ENCODE data around the gene PON1.

The PON1 gene

DNA sequence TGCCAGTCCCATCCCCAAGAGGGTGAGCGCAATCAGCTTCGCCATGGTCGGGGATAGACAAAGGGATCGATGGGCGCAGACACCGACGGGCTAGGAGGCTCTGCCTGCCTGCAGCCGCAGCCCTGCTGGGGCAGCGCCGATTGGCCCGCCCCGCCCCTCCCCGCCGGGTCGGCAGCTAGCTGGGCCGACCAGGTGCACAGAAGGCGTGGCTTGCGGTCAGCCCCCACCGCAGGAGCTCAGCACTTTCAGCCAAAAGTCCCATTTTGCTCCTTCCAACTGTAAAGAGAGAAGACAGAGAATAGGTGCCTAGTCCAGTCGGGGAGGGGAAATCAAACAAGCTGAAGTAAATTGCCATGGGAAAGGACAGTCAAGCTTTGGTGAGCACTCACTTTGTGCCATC lies at the start of gene PON1:
Gene PON1 (minus strand): TSS at position 102 of the 400 bp plus-strand sequence. CDS start 57 bp downstream, at position 45.
- no peak for DNase-seq

DNA sequence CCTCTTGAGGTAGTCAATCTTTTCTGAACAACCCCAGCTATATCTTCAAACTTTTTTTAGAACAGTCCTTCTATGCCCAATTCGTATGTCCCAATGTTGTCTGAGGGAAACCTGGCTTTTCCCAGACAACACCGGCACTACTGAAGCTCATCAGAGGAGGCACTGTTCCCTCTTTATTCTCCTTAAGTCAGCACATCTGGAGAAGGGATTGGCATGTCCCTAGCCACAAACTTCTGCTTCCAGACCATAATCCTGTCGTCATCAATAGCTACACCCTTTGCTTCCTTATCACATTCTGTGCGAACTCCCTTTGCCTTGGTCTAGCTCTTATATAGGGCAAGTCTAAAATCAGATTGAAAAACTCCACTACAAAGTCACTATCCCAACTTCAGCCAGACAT lies 49.0 kb upstream of the PON1 start:
- no peak for DNase-seq

DNA sequence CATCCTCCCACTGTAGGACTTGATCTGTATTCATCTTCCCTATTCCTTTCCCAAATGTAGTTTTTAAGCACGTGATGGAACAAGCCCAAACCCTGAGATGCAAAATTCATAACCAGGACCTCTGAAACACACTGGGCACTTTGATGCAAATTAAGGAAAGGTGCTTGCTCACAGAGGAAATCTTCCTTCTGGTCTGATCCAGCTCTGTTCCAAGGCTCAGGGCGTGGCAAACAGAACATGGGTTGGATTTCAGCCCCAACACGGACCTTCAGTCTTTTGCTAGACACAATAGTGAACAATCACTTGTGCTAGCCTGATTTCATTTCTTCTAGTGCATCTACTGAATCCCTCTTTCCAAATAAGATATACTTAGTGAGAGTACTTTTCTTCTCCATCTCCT lies 43.9 kb upstream of the PON1 start:
- no peak for DNase-seq

DNA sequence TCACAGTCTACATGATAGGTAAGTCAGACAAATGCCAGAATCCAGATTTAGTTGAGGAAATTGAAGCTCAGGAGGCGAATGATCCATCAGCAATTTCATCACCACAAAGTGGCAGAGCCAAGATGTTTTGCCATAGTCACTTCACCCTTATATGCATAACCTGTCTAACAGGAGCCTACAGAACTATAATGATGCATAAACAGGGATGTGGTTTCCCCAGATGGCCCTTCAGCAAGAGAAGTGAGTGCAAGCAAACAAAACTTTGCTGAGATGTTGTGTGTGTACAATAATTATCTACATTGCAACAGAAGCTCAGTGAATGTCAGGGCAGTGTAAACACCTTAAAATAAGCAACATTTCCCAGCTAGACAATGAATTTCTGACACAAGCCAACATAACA lies 43.3 kb upstream of the PON1 start:
- no peak for DNase-seq

DNA sequence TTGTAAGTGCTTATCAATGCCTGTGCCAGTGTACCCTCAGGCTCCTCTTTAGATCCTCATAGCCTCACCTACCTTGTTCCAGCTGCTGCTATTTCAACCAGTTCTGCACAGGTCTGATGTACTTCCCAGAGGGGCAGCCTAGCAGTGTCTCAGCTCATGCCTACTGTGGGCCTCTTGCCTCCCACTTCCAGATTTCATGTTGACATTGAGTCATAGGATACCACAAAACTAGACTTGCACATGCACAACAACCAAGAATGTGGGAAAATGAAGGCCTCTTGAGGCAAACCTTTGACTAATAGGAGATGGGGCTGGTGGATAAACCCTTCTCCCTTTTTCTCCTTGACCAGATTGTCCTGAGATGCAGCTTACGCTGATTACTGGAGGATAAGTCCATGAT lies 40.8 kb upstream of the PON1 start:
- no peak for DNase-seq

DNA sequence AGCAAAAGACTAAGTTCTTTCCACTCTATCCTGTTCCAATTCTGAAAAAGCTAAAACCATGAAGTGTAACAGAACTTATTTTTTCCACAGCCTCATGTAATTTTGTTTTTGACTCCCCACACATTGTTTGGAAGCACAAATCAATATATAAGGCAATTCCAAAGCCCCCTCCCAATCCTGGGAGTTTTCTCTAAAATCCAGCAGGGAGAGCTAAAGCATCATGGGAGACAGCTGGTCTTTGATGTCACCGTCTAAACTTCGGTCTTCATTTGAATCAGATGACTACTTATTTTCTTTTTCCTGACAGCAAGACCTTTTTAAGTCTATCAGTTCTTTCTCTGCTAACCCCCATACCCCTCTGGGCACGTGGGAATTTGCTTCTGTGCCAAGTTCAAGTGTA lies 33.3 kb upstream of the PON1 start:
- no peak for DNase-seq

DNA sequence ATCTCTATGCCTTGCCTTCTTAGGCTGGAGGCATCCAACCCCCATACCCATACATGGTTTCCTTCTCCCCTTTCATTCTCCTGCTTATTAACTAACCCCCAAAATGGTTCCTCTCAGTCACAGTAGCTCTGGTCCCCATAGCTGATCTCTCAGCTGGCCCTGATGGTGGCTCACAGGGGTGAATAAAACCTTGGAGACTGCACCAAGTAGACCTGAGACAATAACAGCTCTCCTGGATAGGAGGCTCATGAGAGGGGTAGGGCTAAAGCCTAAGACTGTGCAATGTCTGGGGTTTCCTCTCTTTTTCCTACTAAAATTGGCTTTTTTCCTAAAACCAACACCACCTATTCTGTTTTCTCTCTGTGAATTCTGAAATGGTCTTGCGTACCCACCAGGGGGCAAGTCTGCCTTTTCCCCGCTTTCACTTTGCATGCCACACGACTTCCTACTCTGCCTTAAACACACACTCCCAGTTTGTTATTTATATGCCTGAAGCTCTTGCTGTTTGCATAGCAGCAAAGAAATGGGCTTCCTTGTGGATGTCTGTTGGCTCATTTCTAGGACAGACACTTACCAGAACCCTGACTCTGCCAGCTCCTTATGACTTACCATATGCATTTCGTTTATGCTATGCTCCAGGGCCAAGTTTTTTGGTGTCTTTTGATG lies 18.4 kb upstream of the PON1 start:
- no peak for DNase-seq

DNA sequence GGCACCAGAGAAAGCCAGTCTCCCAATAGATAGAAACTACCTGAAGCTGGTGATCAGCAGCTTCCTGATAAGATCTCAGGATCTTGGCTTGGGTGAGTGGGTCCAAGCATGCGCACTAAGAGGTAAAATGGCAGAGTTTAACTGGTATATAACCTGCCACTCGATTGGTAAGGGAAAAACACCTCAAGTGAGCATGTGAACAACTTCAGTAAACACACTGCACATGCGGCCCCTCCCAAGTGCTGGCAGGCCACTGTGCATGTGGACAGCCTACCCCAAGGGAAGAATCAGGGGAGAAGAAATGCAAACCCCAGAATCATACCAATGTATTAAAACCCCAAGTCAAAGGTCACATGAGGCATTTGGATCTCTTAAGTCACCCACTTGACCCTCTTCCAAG lies 17.7 kb upstream of the PON1 start:
- no peak for DNase-seq

DNA sequence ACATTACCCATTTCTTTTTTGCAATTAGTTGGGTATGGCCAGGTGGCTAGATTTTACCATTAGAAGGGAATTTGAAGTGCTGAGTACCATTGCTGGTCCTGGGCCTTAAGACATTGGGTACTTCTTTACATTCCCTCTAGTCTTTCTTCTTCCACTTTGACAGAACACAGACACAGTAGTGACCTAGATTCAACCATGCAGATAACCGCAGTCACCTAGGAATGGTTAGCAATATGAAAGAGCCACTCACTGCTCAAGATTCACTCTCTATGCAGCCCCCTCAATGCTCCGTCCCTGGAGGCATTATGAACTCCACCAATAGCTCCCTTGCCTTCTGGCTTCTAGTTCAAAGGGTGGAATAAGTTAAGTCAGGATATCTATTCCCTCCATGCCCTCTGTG lies 16.2 kb upstream of the PON1 start:
- no peak for DNase-seq

DNA sequence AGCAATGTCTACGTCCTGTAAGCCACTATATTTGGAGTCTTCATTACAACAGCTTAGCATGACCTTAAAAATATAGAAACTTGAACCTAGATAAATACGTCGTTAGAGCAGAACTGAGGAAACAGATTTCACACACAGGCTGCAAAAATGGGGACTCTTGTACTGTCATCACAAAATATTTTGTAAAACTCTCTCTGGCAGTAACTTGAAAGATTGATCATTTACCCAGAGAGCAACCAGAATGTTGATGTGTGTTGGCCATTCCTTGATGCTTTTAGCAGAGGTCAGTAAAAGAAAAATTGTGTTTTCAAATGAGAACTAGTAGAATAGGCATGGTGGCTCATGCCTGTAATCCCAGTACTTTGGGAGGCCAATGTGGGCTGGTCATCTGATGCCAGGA lies 14.5 kb upstream of the PON1 start:
- no peak for DNase-seq

DNA sequence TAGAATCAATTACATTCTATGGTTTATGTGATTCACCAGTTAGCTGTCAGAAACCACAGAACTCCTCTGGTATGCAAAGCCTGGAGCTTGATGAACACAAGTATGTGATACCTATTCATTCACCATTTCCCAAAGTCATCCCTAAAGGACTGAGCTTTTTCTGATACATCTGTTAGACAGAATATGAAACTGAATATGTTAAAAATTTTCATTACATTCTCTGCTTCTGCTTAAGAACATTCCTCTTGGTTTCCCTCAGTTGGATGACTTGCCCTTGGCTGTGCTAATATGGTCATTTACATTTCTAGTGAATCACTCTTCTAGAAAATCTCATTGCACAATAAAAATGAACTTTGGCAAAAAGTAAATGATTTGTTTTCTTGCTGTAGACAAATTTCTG lies 10.8 kb upstream of the PON1 start:
- DNase-seq: no peak

DNA sequence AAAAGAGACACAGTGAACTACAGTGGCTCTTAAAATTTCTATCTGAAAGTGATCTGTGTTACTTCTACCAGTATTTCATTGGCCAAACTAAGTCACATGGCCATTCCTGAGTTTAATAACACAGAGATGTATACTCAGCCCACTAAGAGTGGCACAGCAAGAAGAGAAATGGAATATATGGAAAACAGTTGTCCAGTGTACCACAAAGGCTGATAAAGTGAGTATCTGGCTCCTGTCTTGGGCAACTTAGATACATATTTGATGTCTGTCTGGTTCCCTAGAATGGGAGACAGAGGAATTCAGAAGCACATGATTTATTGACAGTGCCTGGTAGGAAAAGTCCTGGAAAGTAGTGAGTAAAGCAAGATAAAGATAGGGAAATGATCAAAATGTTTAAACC lies 10.1 kb upstream of the PON1 start:
- no peak for DNase-seq

DNA sequence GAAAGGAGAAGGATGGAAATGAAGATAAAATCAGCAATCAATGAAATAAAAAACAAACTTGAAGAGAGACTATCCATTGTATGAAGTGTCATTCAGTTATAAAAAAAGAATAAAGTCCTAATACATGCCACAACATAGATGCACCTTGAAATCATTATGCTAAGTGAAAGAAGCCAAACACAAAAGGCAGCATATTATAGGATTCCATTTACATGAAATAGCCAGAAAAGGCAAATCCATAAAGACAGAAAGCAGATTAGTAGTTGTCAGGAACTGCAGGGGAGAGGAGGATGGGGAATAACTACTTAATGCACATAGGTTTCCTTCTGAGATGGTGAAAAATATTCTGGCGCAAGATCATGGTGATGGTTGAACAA lies 6.6 kb upstream of the PON1 start:
- no peak for DNase-seq

DNA sequence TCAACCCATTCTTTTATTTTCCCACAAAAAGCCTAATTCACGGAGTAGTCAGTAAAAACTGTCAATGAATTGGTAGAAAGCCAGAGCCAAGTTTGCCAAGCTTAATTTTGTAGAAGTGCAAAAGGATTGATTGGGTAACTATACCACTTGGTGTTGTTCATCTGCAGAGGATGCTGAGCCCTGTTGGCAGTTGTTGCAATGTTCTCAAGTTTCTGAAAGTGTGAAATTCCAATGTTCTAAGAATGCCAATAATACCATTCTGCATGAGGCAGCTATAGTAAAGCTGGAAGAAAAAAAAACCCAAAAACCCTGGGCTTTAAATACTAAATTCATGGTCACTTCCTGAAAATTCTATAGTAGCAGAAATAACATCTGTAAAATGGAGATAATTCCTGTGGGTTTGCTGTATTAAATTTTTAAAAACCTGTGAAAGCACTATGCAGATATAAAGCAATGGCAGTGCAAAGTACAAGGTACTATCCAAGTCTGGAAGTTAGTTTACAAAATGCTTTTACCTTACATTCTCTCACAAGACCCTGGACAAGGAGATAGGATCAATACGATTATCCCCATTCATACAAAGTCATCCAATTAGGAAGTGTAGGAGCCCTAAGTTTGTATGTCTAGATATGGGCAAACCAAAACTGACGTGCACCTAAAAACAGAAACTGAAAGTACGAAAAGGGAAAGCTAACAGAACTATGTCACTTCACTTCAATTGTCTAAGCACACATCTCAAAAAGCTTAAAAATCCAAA lies 6.0 kb upstream of the PON1 start:
- DNase-seq: no peak

DNA sequence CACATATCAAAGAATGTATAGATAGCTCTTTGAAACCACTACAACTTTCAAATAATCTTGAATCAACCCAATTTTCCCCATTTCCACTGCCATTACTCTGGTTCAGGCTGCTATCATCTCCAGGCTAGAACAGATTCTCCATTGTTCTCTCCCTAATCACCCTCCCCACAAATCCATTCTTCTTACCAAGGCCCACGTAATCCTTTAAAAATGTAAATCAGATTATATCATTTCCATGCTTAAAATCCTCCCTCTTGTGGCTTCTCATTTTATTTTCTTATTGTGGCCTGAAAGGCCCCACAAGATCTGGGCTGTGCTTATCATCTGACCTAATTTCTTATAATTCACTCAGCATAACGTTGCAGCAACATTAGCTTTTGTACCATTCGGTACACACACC lies 3.0 kb upstream of the PON1 start:
- DNase-seq: no peak

DNA sequence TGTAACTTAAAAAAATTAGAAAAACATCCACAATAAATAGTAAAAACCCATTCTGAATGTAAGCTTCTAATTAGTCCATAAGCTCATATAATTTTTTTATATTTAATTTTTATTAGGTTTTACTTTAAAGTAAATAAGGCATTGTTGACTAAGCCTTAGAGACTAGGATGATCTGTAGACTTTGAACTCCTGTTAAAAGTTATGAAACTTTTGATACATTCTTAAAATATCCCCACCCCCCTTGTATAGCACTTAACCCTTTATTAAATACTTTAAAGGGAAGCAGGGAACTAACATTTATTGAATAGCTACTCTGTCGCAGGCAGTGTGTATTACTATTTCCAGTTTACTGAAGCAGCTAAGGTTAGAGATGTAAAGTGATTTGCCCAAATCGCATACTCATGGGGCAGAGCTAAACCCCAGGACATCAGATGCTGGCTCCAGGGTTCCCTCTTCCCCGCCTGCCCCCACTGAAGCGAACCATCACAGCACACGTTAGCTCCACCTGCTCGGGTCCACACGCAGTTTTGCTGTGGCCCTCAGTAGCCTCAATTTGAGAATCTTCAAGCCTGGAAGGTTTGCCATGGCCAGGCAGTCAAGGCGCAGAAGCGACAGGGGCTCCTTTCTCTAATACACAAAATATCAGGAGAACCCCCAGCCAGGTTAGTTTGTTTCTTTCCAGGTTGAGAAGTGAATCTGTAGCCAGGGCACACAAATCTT lies 762 bp downstream of the PON1 start:
- no peak for DNase-seq

DNA sequence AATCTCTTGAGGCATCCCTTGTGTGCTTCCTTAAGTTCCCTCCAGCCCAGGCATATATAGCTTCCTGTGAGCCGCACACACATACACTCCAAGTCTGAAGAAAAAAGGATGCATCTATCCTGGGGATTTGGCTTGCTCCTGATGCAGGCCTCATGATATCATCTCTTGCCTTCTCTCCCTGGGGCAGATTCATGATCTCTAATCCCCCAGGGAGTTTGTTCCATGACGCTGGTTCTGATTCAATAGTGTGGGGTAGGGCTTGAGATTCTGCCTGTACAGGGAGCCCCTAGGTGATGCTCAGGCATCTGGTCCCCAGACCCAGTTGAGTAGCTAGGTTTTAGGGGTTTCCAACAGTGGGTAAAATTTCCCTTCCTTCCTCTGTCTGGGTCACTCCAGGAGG lies 1.5 kb downstream of the PON1 start:
- no peak for DNase-seq

DNA sequence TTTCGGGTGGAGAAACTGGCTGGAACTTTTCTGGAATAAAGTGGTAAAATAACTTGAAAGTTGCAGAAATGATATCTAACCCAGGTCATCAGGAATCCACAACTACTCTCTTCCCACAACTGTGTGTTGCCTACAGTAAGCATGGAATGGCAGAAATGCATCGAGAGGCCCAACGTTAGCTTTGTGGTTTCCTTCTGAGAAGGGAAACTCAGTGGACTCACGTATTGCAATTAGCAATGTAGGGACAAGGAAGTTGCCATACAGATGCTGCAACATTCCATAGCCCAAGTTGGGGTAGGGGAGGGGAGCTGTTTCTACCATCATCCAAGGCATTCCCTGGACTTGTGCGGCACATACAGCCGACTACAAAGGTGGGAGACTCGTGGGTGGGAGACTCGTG lies 1.9 kb downstream of the PON1 start:
- DNase-seq: no peak

DNA sequence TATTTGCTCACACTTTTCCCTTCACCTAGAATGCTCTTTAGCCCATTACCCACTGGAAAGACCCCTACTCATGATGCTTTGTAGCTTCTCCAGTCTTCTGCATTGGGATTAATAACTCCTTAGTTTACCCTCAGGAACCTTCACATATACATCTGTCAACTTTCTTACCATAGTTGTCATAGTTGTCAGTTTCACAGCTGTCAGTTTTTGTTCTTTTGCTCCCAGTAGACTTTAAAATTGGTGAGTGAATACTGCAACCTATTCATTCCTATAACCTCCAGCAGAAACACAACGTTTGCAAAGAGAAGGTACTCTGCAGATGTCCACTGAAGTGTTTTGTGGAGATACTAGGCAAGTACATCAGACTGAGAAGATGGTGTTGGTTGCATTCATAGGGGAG lies 2.6 kb downstream of the PON1 start:
- DNase-seq: no peak

DNA sequence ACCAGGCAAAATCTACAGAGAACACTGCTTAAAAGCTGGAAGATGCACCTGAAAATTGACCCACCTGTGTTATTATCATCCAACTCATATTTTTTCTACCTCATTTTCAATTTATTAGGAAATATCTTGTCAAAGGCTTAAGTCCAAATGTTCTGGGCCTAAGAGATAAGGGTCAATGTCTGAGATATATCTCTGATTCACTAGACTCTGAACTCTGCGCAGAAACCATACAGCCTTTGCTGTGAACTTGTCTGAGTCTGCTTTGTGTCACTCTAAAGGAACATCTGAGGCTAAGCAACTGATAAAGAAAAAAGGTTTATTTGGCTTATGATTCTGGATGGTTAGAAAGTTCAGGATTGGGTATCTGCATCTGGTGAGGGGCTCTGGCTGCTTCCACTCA lies 3.7 kb downstream of the PON1 start:
- DNase-seq: no peak

DNA sequence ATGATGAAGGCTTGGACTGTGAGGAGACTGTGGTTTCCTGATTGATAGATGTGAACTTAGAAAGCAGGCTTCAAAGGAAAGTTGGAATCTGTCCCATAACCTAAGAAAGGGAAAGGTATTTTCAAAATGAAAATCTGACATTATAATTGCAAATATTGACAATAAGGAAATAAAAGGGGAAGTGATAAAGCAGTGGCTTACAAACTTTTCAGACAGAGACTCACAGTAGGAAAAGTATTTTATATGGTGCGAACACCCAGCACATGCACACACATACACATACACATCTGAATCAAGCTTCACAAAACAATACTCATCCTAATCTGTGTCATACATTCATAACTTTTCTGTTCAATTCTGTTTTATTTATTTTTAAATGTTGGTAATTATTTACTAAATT lies 4.8 kb downstream of the PON1 start:
- no peak for DNase-seq

DNA sequence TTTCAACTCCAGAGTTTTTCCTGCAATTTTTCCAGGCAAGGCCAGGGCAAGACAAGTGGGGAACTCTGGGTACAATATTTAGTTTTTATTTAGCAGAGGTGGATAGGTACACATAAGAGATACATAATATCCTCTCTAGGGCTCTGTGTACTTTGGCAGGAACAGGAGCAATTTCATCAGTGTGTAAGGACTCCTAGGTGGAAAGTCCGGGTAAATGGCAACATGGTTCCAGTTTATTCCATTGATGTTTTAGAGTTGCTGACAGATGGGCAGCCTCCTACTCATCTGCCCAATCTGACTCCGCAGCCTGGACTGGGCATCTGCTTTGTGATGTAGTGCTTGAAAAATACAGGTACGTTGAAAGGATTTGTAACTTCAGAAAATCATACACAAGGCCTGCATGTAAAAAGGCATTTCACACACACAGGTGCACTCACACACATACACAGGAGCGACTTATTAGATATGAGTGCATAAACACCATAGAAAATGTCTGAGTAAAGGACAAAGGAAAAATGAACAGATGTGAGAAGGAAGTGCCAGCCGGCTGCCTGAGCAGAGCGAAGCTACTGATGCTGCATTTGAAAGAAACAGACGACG lies 5.7 kb downstream of the PON1 start:
- DNase-seq: no peak

DNA sequence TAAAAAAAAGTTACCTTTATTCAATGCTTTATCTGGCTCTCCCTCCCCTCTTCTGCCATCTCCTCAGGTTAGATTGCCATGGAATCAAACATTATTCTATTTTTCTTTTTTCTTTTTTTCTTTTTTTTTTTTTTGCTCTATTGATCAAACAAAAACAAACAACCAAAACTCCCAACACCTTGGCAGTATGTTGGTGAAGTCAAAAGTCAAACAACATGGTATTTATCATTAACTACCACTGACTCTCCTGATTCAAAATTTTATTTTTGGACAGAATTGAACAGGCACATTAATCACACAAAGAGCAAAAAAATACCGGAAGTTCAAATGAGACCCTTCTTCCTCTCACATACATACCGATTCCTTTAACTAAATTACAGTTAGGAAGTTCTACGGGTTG lies 6.4 kb downstream of the PON1 start:
- DNase-seq: no peak

DNA sequence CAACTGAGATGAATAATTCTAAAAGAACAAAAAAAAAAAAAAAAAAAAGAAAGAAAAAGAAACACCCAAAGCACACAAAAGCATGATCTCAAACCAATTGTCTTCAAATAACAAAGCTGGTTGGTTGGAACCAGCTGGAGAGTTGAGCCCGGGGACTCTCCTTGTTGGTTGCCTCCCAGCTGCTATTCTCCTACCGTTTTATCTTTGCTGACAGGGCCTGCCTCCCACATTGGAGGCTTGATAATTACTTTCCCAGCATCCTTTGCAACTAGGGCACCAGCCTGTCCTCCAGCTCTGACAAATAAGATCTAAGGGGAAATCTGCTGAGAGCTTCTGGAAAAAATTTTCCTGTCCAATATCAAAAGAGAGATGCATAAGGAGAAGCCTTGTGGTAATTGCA lies 6.8 kb downstream of the PON1 start:
- no peak for DNase-seq
